DMS79 treated with DMSO at 0.1 percent for 48 hours (cell line): ENCODE data around the gene ZNF276.
"Not testable (repeated sequence)": the region's sequence is repeated elsewhere in the genome, so short reads cannot be mapped to it uniquely, and the experiment has no call there.

ENCODE experiments used
- DNase-seq: peaks from one replicate; lab custom pipeline; 2025; lab: John Stamatoyannopoulos, UW

Gene ZNF276

DNA sequence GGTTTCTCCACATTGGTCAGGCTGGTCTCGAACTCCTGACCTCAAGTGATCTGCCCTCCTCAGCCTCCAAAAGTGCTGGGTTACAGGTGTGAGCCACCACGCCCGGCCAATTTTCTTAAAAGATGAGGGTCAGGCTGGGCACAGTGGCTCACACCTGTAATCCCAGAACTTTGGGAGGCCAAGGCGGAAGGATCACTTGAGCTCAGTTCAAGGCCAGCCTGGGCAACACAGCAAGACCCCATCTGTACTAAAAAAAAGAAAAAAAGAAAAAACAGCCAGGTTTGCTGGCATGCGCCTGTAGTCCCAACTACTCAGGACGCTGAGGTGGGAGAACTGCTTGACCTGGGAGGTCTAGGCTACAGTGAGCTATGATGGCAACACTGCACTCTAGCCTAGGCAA is 62.6 kb downstream of the ZNF276 start:
- not testable (repeated sequence) for DNase-seq

DNA sequence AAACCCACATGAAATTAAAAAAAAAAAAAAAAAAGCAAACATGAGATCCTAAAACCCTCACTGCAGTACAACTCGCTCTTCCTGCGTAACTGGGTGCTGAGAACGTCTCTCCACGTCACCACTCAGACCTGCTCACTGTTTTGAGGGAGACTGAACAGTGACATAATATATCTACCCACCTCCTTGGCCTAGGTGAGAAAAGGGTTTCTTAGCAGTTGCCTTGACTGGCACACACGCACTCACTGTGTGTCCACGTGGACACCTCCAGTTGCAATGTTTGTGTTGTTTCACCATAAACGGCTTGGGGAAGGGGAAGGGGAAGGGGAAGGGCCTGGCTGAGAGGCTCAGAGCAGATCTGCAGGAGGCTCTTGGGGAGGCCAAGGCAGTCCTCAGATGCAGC is 63.1 kb downstream of the ZNF276 start:
- DNase-seq: no peak

DNA sequence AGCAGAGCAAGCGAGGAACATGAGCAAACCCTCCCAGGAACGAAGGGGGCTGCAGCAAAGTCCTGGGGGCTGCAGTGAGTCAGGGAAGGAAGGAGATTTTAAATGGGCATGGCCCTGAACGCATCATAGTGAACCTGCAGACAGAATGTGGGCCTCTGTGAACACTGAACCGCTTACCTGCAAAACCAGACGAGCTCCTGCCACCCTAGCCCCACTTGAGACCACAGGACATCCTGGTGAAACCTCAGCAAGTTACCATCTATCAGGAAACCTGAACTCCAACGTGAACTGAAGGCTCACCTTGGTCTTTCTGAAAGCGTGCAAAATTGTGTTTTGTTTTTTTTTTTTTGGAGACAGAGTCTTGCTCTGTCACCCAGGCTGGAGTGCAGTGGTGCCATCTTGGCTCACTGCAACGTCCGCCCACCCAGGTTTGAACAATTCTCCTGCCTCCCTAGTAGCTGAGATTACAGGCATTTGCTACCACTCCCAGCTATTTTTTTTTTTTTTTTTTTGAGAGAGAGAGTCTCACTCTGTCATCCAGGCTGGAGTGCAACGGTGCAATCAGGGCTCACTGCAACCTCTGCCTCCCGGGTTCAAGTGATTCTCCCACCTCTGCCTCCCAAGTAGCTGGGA is 64.3 kb downstream of the ZNF276 start:
- DNase-seq: no peak

DNA sequence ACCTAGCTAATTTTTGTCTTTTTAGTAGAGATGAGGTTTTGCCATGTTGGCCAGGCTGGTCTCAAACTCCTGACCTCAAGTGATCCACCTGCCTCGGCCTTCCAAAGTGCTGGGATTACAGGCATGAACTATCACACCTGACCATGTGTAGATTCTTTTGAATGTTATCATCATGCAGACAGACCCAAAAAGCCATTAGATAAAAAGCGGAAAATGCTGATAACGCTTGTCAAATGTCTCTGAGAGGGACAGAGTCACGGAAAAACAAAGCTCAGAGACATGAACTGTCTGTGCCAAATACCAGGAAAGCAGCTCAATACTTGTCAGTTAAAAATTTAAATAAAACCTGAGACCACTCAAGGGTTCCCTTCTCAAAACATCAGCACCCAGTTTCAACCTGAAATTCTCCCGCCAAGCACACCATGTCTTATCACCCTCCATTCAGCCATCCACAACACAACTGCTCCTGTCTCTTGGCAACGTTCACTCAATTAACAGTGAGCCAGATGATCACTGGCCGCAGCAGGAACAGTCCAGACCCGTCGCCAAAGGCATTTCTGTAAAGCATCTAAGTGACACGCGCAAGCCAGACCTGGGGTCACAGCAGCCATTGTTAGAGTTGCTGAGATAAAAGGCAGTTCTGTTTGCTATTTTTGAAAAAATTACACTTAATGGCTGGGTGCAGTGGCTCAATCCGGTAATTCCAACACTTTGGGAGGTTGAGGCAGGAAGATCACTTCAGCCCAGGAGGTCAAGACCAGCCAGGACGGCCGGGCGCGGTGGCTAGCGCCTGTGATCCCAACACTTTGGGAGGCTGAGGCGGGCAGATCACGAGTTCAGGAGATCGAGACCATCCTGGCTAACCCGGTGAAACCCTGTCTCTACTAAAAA is 65.4 kb downstream of the ZNF276 start:
- no peak for DNase-seq

DNA sequence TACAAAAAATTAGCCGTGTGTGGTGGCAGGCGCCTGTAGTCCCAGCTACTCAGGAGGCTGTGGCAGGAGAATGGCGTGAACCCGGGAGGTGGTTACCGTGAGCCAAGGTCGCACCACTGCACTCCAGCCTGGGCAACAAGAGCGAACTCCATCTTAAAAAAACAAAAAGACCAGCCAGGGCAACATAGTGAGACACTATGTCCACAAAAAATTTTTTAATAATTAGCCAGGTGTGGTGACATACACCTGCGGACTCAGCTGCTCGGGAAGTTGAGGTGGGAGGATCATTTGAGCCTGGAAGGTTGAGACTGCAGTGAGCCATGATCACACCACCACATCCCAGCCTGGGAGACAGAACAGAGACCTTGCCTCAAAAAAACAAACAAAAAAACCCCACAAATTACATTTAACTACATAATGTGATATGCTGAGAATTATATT is 66.0 kb downstream of the ZNF276 start:
- no peak for DNase-seq
